GF-D8 (cell line): Measurements from ENCODE around the gene RNGTT.
"Not testable (repeated sequence)": the region's sequence is repeated elsewhere in the genome, so short reads cannot be mapped to it uniquely, and the experiment has no call there.

ENCODE experiments used
- DNase-seq: peaks from one replicate; lab custom pipeline; 2025; lab: John Stamatoyannopoulos, UW

The RNGTT gene

GRCh38 chr6:88963139-88964090, at the start of gene RNGTT:
Gene RNGTT, minus strand, starts transcription at chr6:88963618. Its CDS starts 209 bp downstream, at chr6:88963409.
- DNase-seq: peak; percentile 95

- DNase-seq: no peak
These were observed 48.0 kb upstream of the RNGTT start for GRCh38 chr6:89011436-89011835.

- no peak for DNase-seq
These were observed 47.4 kb upstream of the RNGTT start for GRCh38 chr6:89010825-89011224.

DNA sequence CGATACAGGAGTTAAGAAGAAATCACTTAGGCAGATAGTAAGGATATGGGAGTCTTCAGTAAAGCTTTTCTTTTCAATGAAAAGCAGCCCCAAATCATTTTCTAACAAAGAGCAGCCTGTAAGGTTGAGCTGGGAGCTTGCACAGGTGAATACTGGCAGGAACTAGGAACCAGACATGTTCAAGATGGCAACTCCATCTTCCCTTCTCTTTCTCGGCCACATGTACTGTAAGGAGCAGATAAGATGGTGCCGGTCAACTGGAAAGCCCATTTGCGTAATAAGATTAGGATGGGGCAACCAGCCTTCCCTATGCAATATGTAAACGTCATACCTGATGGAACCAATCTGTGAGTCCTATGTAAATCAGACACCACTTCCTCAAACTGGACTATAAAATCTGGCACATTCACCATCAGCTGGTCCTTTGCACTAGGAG, 46.2 kb upstream of the RNGTT start:
- peak; percentile 8 for DNase-seq

DNA sequence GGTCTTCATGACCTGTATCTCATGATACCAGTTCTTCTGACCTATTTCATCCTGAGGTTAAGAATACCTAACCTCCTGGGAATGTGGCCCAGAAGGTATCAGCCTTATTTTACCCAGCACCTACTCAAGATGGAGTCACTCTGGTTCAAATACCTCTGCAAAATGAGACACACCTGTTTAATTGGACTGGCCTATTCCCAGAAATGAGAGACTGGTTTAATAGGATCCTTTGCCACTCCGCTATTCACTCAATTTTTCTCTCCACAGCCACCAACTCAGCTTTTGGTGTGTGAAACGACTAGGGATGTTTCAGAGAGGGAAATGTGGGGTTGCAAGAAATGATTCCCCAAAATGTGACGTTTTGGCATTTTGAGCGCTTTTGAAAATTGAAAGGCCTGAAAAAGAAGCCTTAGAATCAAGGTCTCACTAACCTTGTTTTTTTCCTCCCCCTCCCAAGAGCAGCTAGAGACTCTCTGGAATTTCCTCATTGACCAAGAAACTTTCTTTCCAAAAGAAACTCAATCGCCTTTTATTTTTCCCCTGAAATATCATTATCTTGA, 45.5 kb upstream of the RNGTT start:
- no peak for DNase-seq

- DNase-seq: no peak
These were observed 44.8 kb upstream of the RNGTT start for GRCh38 chr6:89008001-89008814.

GRCh38 chr6:89007209-89008000, 44.0 kb upstream of the RNGTT start:
- DNase-seq: no peak

DNA sequence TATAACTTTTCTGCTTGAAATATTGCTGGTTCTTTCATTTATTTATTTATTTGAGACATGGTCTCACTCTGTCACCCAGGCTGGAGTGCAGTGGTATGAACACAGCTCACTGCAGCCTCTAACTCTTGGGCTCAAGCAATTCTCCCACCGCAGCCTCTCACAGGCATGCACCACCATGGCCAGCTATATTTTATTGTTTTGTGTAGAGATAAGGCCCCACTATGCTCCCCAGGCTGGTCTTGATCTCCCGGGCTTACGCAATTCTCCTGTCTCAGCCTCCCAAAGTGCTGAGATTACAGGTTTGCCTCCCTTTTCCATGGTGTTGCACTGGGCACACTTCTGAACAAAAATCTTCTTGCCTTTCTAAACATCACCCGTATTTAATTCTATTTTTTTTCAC, 39.1 kb upstream of the RNGTT start:
- DNase-seq: no peak

DNA sequence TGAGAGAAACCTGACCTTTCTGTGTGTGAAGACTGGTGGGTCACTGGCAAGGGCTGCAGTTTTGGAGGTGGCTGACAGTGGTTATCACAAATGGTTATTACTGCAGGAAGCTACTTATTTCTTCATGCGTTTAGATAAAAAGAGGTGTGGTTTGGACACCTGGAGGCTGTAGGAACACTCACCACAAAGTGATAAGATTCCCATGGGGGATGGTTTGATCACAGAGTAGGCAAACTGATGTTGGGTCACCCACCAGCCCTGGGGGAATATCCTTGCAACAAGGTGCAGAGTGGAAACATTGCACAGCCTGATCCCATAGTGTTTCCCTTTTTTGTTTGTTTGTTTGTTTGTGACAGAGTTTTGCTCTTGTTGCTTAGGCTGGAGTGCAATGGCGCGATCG, 33.9 kb upstream of the RNGTT start:
- DNase-seq: no peak

- DNase-seq: no peak
These were observed 29.5 kb upstream of the RNGTT start for GRCh38 chr6:88992741-88993552.

GRCh38 chr6:88989215-88989614, 25.8 kb upstream of the RNGTT start:
- no peak for DNase-seq

- DNase-seq: no peak
These were observed 24.5 kb upstream of the RNGTT start for GRCh38 chr6:88987922-88988321.

DNA sequence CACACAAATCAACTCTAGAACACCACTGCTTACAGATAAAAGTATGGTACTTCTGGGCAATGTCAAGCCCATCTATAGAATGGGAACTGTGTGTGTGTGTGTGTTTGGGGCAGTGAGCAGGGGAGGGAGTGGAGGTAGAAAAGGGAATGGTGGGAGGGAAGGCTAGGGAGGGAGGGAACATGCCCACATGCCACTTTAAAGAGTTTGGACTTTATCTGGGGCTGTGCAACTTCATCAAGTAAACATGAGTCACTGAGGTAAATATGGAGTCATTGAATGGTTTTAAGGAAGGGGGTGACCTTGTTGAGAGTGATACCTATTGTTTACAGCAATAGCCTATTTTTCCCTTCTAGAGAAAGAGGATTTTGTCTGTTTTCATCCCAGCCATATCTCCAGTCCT, 22.5 kb upstream of the RNGTT start:
- DNase-seq: no peak

DNA sequence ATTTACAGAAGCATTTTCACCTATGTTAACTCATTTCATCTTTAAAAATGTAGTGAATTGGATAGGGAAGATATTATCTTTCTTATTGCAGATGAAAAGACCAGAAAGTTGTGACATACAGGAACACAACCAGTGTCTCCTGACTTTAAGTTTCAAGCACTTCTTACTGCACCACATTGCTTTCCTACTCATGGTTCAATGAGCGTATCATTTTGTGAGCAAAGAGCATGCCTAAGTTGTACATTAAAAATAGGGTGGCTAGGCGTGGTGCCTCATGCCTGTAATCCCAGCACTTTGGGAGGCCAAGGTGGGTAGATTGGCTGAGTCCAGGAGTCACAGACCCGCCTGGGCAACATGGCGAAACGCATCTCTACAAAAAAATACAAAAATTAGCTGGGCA, 21.2 kb upstream of the RNGTT start:
- no peak for DNase-seq

DNA sequence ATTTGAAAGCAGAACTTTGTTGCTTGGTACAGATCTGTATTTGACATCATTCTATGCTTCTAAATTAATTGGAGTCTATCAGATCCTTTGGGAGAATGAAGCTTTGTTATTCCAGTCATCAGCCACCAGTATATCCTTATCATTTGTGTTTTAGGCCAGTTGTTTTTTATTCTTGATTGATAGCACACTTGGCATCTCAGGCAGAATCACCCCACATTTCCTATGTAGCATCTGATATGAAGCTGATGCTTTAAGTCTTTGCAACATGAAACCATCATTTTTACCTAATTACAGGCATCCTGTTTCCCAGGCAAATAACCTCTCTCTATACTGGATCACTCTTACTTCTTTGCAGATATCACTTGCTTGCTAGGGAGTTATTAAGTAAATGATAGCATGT, 20.7 kb upstream of the RNGTT start:
- no peak for DNase-seq

DNA sequence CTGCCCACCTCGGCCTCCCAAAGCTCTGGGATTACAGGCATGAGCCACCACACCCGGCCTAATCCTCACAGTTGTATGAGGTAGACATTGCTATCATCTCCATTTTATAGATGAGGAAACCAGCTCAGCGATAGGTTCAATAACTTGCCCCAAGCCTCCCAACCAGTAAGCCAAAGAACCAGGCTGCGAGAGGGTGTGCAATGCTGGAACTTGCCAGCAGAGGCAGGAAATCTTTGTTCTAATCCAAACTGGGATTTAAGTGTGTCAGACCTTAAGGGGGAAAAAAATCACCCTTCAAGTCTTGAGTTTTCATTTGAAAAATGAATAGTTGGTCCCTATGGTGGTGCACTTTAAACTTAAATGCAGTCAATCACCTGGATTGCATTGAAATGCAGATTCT, 20.1 kb upstream of the RNGTT start:
- no peak for DNase-seq

DNA sequence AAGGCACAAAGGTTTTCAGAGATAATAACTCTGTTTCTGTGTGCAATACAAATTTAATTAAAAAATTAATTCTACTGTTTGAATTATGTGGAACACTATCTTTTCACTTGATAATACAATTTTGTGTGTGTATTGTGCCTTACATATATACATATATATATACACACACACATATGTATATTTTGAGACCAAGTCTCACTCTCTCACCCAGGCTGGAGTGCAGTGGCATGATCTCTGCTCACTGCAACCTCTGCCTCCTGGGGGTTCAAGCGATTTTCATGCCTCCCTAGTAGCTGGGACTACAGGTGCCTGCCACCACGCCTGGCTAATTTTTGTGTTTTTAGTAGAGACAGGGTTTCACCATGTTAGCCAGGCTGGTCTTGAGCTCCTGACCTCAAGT, 19.7 kb upstream of the RNGTT start:
- not testable (repeated sequence) for DNase-seq

- peak; percentile 23 for DNase-seq
These were observed 19.3 kb upstream of the RNGTT start for GRCh38 chr6:88982720-88983119.

- DNase-seq: no peak
These were observed 12.0 kb upstream of the RNGTT start for GRCh38 chr6:88975369-88975768.

- no peak for DNase-seq
These were observed 9.3 kb upstream of the RNGTT start for GRCh38 chr6:88972504-88973423.
